HG03066 (cell line): ENCODE measurements around the gene ACKR3.

Experiments used
- ATAC-seq: cut with Tn5 transposase; IDR thresholded peaks from one replicate; pipeline ENCODE4 v1.9.1; 2021; ENCODE audit warnings: low read depth; ENCODE audit not compliant: unreplicated experiment

Gene ACKR3

DNA sequence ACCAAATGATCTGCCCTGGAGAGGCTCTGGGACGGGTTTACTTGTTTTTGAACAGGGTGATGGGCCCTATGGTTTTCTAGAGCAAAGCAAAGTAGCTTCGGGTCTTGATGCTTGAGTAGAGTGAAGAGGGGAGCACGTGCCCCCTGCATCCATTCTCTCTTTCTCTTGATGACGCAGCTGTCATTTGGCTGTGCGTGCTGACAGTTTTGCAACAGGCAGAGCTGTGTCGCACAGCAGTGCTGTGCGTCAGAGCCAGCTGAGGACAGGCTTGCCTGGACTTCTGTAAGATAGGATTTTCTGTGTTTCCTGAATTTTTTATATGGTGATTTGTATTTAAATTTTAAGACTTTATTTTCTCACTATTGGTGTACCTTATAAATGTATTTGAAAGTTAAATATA, 11.9 kb downstream of the ACKR3 start:
- no peak for ATAC-seq

DNA sequence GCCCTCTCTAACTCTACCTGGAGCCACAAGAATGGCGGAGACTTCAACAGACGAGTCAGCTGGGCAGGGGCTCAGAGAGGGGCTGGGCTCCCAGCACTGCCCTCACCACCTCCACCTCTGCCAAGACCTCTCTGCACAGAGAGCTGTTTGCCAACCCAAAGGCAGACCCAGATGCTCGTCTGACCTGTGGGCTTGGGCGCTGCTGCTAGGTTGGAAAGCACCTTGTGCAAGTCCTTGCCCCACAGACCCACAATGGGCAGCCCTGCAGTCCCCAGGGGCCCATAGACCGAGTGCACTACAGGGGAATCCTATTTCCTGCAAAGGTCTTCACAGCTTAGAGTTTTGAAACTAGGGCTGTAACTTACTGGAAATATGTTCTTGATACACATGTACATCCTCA, 13.3 kb downstream of the ACKR3 start:
- no peak for ATAC-seq

DNA sequence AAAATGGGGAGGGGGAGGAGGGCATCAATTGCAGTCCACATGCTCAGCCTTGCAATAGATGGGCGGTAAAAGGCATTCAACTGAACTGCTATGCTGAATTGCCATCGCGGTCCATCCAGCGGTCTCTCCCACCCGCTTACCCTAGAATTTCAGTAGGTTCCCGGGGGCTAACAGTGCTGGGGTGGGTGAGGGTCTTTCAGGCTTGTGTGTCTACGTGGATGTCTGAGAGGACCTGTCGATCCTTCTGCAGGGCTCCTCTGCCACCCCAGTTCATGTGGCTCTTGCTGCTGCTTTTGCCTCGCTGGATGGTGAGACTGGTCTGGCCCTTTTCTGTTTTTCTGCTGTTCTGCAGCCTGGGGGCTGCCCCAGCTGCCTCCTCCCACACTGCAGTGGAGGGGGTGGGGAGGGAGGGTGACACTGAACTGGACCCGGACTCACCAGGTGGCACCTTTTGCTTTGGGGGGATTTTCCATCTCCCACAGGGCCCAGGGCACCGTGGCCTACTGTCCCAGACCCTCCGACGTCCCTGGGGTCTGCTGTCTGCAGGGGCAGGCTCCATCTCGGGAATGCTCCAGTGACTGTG, 14.1 kb downstream of the ACKR3 start:
- ATAC-seq: no peak

DNA sequence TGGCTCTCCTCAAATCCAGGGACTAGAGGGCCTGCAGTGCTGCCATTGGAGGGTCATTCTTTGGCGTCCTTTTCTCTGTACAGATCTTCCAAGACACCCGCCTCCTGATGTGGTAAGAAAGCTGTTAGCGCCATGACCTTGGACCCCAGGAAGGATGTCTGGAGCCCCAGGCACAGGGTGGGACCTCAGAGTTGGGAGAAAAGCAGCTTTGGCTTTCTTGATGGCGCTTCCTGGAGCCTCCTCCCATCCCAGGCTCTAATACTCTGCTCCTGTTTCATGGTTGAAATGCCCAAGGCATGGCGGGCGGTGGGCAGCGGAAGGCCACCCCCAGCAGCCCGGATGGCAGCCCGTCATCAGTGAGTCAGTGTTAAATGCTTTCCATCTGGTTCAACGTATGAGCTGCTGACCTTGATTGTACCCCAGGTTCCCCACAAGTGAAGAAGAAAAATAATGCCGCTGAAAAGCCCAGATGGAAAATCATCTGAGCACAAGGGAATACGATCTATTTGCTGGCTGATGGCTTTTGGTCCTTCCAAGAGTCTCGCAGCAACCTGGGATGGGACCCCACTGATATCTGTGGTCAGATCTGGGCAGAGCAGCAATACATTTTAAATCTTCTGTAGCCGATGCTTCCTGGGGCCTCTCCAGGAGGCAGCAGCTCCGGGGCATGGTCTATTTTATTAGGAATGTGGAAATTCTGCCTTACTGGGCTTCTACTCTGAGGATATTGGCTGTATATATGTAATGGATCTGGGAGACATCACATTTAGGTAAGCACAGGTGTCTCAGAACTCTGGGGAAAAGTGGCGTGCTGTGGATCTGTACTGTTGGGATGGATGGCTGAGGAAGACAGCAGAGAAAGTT, 15.1 kb downstream of the ACKR3 start:
- ATAC-seq: no peak

DNA sequence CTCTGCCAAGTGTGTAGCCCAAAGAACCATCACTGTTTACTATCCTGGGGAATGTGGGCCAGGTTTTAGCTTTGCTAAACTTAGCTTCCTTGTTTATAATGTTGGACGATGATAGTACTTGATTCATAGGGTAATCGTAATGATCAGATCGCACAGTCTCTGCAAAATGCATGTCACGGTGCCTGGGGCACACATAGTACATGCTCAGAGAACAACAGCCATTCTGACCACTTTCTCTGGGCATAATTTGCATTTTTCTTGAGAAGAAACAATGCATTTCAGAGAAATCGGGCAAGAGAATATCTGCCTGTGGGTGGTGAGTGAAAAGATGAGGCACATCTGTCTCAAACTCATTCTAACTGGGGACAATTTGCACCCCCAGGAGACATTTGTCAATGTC, 16.3 kb downstream of the ACKR3 start:
- ATAC-seq: no peak

DNA sequence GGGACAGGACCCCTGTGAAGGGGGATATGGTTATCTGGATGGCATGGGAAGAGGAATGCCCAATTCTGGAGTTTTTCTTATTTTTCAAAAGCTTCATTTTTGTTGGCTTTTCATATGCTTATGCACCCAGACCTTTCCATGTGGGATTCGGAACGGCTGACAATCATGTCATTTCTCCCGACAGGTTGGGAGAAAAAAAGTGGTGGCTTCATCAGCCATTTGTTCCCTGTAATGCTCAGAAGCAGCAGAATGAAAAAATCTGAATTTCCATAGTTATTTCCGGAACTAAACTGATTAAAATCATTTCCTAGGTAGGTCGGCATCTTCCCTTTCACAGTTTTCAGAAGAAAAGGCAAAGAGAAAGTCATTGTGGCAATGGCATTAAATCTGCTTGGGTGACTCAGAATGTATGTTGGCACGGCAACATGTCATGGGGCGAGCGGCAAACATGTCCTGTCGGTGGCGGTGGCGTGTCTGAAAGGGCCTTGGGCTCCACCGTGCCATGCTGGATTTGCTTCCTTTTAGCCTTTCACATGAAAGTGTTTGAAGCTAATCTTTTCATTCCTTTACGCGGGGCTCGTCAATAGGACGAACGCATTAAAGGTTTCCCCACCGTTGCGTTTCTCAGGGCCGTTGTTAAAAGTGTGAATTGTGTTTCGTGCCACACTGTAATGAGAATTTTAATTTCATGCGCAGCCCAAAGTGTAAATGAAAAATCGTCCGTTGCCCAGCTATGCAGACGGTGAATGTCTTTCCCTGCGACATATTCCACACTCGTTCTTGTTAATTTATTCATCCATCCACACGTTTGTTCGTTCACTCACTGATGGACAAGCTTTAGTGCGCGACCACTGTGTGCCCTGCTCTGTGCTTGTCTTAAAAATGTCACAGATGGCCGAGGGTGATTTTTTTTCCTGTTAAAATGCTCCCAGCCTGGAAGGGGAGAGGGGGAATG, 18.5 kb downstream of the ACKR3 start:
- no peak for ATAC-seq

DNA sequence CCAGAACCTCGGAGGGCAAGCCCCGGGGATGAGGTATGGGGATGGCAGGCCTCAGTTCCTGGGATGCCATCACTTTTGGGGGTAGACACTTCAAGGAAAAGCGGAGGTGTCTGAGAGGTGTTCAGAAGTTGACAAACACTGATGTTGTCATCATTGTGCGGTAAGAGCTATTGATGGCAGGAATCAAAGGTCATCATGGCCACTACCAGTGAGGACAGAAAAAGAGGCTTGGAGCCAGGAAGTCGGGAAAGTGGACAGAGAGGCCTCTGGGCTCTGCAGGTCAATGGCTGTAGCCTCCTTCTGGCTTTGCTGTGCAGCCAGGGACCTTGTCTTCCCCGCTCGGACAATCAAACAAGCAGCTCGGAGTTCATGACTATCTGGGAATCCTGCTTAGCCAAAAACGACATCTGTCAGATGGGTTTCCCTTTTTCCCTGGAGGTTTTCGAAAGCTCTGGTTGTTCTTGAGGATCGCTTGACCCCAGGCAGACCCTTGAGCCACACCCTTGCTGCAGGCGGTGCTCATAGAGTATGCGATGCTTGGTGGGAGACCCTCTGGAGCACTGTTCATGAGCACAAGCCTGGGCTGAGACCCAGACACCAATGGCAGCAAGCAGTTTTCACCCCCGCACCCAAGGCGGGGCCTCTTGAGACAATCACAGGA, 19.4 kb downstream of the ACKR3 start:
- ATAC-seq: no peak

DNA sequence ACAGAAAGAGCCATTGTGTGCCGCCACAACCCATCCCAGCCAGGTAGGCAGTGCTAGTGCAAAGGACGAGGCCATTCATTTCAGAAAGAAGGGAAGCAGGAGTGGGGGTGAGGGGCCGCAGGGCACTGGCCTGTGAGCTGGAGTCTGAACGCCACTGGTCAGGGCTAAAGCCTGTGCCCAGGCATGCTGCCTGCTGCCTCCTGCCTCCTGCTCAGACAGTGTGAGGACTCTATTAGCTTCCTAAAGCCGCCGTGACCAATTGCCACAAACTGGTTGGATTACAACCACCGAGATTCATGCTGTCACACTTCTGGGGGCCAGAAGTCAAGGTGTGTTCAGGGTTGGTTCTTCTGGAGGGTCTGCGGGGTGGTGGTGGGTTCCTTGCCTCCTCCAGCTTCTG, 21.2 kb downstream of the ACKR3 start:
- no peak for ATAC-seq

DNA sequence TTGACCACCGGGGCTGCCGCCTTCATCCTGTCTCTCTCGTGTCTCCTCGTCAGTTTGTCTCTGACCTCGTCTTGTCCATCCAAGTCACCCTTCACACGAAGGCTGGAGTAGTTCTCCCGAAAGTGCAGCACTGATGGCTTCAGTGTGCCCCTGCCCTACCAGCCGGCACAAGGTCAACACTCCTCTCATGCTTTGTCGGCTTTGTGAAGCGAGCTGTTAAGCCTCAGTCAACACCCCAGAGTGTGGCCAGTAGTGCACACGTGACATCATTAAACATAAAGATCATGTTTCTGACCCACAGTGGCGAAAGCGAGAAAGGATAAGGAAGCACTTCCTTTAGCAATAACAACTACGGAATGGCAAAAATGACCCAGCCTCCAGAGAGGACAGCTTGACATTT, 23.2 kb downstream of the ACKR3 start:
- ATAC-seq: no peak

DNA sequence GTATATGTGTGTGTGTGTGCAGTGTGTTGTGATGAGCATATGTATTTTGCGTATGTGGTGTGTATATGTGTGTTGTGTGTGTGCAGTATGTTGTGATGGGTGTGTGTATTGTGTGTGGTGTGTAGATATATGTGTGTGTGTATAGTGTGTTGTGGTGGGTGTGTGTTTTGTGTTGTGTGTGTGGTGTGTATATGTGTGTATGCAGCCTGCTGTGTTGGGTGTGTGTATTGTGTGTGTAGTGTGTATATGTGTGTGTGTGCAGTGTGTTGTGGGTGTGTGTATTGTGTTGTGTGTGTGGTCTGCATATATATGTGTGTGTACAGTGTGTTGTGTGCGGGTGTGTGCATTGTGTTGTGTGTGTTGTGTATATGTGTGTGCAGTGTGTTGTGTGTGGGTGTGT, 23.9 kb downstream of the ACKR3 start:
- ATAC-seq: no peak

DNA sequence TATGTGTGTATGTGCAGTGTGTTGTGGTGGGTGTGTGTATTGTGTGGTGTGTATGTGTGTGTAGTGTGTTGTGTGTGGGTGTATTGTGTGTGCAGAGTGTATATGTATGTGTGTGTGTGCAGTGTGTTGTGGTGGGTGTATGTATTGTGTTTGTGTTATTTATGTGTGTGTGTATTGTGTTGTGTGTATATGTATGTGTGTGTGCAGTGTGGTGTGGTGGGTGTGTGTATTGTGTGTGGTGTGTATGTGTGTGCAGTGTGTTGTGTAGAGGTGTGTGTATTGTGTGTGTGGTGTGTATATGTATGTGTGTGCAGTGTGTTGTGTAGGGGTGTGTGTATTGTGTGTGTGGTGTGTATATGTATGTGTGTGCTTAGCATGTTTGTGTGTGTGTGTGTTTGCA, 24.3 kb downstream of the ACKR3 start:
- no peak for ATAC-seq

DNA sequence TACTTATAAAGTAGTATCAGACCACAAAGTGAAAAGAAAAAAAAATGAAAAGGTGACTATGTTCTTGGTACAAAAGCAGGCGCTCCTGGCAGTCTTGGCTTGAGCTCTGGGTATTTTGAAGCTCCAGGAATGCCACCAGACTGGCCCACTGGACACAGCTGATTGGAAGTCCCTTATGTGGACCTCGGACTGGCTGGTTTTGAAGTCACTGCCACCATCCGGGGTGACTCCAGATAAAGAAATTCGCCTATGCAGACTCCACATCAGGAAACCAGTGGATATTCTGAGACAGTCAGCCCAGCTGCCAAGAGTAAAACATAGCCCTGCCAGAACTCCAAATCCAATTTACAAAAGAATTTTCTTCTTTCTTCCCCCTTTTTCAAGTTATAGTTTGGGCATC, 28.0 kb downstream of the ACKR3 start:
- no peak for ATAC-seq

DNA sequence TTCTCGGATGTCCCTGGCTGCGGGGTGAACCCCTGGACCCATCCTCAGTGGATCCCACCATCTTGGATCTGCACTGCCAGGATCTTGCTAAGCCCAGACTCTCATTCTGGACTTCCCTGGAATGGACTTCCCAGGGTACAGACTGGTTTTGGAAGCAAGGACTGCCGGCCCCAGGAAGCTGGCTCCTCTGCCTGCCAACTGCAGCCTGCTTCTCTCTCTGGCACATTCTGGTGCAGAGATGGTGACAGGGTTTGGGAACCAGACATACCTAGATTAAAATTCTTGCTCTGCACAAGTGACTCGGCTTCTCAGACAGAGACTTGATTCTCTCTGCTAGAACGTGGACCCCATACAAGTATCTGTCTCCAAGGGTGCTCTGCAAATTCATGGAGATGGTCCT, 29.4 kb downstream of the ACKR3 start:
- ATAC-seq: no peak

DNA sequence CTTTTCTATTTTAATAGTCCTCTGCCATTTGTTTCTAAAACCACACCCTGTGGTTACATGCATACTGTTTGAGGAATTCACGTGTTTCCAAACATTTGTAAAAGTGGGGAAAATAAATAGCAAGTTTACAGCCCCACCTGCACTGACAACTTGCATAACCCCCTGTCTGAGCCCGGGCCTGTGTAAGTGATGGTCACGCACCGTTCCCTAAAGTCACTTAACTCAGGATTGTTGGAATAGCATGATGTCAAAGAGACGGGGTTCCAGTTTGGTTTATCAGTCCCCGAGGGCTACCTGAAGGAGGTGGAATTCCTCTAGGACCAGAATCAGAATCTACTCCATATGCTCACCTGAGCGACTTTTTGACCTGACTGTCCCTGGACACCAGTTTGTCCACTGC, 30.5 kb downstream of the ACKR3 start:
- ATAC-seq: no peak

DNA sequence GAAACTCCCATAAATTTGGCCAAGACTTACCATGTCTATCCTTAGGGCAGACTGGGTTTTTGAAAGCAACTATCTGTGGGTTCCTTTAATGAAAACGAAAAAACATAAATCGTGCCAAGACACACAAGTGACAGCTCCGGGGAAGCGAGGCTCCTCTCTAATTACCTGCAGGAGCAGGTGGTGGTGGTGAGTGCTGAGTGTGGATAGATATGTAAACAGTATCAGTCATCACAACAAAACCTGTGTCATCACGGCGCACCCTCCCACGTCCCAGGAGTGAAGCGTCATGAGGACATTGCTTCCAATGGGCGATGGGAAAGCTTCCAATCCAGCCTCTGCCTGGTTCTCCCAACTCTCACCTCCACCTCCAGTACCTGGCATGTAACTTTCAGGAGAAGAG, 31.3 kb downstream of the ACKR3 start:
- ATAC-seq: no peak

DNA sequence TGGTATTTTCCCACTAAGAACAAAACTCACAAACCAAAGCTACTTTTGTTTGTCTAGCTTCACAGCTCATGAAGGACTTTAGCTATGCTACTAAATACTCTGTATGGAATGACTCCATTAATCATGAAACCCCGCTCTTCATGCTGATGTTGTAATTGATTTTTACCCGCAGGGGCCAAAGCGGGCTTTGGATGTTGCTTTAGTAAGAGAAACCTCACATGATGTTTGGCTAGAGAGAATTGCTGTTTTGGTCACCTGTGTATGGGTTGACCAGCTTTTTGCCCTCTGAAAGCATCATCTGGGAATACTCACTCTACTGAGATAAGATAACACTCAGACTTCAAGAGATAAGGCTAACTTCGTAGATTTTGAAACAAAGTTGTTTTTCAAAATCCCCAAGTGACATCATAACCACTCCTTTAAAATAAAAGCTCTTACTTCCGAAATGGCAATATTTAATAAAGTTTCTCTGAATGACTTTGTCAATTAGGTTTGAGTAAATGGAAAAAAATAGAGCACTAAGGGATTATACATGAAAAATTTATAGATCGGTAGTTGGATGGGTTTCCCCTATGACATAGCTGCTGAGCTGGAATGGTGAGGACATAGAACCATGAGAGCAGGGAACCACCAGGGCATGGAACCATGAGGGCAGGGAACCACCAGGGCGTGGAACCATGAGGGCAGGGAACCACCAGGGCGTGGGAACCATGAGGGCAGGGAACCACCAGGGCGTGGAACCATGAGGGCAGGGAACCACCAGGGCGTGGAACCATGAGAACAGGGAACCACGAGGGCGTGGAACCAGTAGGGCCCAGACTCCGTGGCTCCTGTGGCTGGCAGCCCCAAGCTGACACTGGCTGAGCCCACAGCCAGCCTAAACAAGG, 31.9 kb downstream of the ACKR3 start:
- no peak for ATAC-seq

DNA sequence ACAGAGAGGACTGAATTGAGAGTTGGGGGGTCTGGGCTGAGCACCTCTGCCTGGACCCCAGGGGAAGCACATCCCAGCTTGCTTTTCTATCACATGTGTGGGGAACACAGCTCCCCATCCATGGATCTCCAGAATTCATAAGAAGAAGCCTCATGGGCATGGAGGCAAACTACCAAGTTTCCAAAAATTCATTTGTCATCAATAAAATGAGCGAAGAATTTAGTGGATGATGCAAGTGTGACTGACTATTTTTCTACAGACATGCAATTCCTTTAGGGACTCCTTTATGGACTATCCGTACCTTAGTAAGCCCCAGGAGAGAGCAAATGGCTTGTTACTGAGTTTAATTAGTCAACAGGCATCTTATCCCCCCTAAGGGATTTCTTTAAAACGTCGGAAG, 33.1 kb downstream of the ACKR3 start:
- ATAC-seq: no peak

DNA sequence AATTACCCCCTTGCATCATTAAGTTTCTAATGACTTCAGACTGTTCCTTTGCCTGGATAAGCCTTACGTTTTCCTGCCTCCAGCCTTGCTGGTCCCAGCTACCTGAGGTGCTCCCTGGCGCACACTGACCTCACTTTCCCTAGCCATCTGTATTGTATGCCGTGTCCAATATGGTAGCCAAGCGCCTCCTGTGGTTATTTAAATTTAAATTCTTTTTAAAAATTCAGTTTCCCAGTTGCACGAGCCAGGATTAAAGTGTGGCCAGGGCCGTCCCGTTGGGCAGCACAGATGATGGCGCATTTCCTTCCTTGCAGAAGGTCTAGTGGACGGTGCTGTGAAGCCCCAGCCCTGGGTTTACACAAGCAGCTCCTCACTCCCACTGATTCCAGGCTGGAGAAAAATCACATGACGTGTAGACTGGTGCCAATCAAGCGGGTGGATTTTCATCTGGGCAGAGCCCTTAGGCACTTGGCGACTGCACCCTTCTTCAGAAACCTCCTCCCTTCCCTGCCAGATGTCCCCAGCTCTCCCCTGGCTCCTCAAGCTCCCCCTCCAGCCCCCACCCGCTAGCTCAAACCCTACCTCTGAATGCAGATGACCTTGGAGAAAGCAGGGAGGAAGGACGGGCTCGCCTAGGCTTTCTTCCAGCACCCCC, 33.9 kb downstream of the ACKR3 start:
- ATAC-seq: no peak

DNA sequence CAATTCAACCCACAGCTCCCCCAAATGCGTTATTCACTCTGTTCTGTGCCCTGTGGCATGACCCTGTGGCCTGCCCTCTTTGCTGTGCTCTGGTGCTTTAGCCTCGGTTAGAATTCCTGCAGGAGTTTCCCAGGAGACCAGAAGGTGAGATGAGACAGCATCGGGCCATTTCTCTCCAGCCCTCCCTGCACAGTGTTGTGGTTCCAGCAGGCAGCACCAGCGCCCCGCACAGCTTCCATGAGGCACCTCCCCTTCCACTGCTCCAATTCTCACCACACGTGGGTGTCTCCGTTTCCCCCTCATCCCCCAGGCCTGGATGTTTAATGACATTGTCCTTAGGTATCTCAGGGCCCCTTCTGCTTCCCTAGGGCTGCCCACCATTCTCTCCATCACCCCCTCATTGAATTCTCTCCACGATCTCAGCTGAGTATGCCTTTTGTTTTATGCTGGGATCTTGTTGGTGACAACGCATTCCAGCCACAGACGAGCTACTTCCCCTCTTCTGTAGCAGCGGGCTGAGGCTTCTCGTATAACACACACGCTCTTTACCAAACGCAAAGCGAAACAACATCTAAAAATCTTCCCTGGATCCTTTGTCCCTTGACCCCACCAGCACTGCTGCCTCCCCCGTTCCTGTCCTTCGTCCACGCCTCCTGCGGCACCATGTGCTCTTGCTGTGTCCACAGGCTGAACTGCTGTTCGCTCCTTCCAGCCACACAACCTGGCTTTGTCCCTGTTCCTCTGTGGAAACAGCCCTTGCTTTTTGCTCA, 35.1 kb downstream of the ACKR3 start:
- no peak for ATAC-seq
